Bronchus fibroblast of lung (primary cell): ENCODE results near the gene UNC5A. TPM values are rescaled to one million over a fixed set of nuclear protein-coding genes. Genes with fewer than 3 reads are reported as not detected.

Experiments used
- total RNA-seq: library from RNA; depleted of rRNA; stranded (reverse); fragments of >200 nt; gene quantifications from 2 replicates; pipeline ENCODE4 v1.2.3, GENCODE V29; 2015

The UNC5A gene
- 0.17 TPM in 1 of 2 replicates, not detected in the other for total RNA-seq

DNA sequence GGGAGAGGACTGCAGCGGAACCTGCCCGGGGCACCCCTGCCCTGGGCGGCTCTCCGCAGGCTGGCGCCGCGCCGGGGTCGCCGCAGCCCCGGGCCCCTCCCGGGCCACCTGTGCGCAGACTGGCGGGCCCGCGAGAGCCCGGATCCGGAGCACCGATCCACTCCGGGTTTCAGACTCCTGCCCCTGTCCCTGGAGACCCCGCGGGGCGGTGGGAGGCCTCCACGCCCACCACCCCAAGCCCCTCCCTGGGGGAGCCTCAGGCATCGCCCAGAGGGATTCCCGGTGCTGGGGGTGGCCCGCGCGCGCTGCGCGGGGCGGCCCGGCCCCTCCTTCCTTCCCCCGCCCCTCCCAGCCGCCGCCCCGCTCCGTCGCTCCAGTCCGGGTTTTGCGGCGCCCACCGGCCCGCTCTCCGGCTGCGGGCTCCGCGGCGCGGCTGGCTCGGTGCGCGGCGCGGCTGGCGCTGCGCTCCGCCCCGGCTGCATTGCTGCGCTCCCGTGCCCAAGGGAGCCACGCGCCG is at the start of gene UNC5A:
Gene UNC5A, plus strand, starts transcription at position 479 of the 517 bp plus-strand sequence. CDS start 192 bp downstream, outside the sequence.

GRCh38 chr5:176899296-176899891 is 89.0 kb downstream of the UNC5A start, which contains the start of gene HK3:
Gene HK3, minus strand, starts transcription at chr5:176899346. Its CDS starts 3,187 bp downstream, at chr5:176896159.

Other genes with a start within 250 kb of the UNC5A start
- 9.2 and 9.7 TPM in 2 replicates for gene GPRIN1, start 200.4 kb upstream of the UNC5A start, total RNA-seq
- 0.34 TPM in 1 of 2 replicates, not detected in the other for gene SNCB, start 180.0 kb upstream of the UNC5A start, total RNA-seq
- gene EIF4E1B, start 179.9 kb upstream of the UNC5A start, total RNA-seq = not detected in 2 replicates
- gene TSPAN17, start 163.1 kb upstream of the UNC5A start, total RNA-seq = 22.2 and 25.9 TPM in 2 replicates
- gene HK3, start 88.8 kb downstream of the UNC5A start, total RNA-seq = not detected in 2 replicates
- gene UIMC1, start 196.2 kb downstream of the UNC5A start, total RNA-seq = 15.0 and 15.8 TPM in 2 replicates
- 8.6 and 10.7 TPM in 2 replicates for gene ZNF346, start 212.1 kb downstream of the UNC5A start, total RNA-seq